Measurements from ENCODE around the gene IFT122.

Gene IFT122

DNA sequence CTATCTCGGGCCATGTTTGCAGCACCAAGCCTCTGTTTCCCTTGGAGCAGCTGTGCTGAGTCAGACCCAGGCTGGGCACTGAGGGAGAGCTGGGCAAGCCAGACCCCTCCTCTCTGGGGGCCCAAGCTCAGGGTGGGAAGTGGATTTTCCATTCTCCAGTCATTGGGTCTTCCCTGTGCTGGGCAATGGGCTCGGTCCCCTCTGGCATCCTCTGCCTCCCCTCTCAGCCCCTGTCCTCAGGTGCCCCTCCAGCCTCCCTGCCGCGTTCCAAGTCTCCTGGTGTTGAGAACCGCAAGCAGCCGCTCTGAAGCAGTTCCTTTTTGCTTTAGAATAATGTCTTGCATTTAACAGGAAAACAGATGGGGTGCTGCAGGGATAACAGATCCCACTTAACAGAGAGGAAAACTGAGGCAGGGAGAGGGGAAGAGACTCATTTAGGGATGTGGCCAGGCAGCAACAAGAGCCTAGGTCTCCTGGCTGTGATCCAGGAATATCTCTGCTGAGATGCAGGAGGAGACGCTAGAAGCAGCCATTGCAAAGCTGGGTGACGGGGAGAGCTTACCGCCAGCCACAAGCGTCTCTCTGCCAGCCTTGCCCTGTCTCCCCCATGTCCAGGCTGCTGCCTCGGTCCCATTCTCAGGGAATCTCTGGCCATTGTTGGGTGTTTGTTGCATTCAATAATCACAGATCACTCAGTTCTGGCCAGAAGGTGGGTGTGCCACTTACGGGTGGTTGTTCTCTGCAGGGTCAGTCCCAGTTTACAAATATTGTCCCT, 89.6 kb downstream of the IFT122 start:
- DNase-seq (ENCODE audit: low read depth): no peak
- TF ChIP-seq, protein P1, sequence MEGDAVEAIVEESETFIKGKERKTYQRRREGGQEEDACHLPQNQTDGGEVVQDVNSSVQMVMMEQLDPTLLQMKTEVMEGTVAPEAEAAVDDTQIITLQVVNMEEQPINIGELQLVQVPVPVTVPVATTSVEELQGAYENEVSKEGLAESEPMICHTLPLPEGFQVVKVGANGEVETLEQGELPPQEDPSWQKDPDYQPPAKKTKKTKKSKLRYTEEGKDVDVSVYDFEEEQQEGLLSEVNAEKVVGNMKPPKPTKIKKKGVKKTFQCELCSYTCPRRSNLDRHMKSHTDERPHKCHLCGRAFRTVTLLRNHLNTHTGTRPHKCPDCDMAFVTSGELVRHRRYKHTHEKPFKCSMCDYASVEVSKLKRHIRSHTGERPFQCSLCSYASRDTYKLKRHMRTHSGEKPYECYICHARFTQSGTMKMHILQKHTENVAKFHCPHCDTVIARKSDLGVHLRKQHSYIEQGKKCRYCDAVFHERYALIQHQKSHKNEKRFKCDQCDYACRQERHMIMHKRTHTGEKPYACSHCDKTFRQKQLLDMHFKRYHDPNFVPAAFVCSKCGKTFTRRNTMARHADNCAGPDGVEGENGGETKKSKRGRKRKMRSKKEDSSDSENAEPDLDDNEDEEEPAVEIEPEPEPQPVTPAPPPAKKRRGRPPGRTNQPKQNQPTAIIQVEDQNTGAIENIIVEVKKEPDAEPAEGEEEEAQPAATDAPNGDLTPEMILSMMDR (IDR thresholded peaks at IDR 0.05; ENCODE audit: insufficient read depth, low read depth, low read length, missing control alignments): no peak
- no peak overlapping the region for H3K4me3 ChIP-seq (ENCODE audit: low read length)

DNA sequence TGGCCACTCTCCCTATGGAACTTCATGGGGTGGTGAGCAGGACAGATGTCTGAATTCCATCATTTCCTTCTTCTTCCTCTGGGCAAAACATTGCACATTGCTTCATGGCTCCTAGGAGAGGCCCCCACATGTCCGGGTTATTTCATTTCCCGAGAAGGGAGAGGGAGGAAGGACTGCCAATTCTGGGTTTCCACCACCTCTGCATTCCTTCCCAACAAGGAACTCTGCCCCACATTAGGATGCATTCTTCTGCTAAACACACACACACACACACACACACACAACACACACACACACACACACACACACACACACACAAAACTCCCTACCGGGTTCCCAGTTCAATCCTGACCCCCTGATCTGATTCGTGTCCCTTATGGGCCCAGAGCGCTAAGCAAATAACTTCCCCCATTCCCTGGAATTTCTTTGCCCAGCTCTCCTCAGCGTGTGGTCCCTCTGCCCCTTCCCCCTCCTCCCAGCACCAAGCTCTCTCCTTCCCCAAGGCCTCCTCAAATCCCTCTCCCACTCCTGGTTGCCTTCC, 90.3 kb downstream of the IFT122 start:
- DNase-seq (ENCODE audit: low read depth): no peak

DNA sequence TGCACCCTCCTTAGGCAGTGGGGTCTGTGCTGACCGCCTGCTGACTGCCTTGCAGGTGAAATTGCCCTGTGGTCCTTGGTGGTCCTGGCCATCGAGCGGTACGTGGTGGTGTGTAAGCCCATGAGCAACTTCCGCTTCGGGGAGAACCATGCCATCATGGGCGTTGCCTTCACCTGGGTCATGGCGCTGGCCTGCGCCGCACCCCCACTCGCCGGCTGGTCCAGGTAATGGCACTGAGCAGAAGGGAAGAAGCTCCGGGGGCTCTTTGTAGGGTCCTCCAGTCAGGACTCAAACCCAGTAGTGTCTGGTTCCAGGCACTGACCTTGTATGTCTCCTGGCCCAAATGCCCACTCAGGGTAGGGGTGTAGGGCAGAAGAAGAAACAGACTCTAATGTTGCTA, 90.8 kb downstream of the IFT122 start:
- no peak for DNase-seq (ENCODE audit: low read depth)
- TF ChIP-seq, protein P1 (IDR thresholded peaks at IDR 0.05; ENCODE audit: insufficient read depth, low read depth, low read length, missing control alignments): no peak
- H3K4me3 ChIP-seq (ENCODE audit: low read length): no peak overlapping the region

More for the DNA sequence above, 90.3 kb downstream of the IFT122 start:
- H3K4me3 ChIP-seq (ENCODE audit: low read length): no peak overlapping the region
- TF ChIP-seq, protein P1 (IDR thresholded peaks at IDR 0.05; ENCODE audit: insufficient read depth, low read depth, low read length, missing control alignments): no peak

DNA sequence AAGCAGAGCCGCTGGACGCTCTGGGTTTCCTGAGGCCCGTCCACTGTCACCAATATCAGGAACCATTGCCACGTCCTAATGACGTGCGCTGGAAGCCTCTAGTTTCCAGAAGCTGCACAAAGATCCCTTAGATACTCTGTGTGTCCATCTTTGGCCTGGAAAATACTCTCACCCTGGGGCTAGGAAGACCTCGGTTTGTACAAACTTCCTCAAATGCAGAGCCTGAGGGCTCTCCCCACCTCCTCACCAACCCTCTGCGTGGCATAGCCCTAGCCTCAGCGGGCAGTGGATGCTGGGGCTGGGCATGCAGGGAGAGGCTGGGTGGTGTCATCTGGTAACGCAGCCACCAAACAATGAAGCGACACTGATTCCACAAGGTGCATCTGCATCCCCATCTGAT, 91.7 kb downstream of the IFT122 start:
- TF ChIP-seq, protein P1 (IDR thresholded peaks at IDR 0.05; ENCODE audit: insufficient read depth, low read depth, low read length, missing control alignments): no peak
- no peak for DNase-seq (ENCODE audit: low read depth)

DNA sequence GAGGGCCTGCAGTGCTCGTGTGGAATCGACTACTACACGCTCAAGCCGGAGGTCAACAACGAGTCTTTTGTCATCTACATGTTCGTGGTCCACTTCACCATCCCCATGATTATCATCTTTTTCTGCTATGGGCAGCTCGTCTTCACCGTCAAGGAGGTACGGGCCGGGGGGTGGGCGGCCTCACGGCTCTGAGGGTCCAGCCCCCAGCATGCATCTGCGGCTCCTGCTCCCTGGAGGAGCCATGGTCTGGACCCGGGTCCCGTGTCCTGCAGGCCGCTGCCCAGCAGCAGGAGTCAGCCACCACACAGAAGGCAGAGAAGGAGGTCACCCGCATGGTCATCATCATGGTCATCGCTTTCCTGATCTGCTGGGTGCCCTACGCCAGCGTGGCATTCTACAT, 92.2 kb downstream of the IFT122 start:
- no peak for DNase-seq (ENCODE audit: low read depth)
- TF ChIP-seq, protein P1 (IDR thresholded peaks at IDR 0.05; ENCODE audit: insufficient read depth, low read depth, low read length, missing control alignments): no peak
- H3K4me3 ChIP-seq (ENCODE audit: low read length): no peak overlapping the region

More for the DNA sequence above, 91.7 kb downstream of the IFT122 start:
- no peak overlapping the region for H3K4me3 ChIP-seq (ENCODE audit: low read length)

DNA sequence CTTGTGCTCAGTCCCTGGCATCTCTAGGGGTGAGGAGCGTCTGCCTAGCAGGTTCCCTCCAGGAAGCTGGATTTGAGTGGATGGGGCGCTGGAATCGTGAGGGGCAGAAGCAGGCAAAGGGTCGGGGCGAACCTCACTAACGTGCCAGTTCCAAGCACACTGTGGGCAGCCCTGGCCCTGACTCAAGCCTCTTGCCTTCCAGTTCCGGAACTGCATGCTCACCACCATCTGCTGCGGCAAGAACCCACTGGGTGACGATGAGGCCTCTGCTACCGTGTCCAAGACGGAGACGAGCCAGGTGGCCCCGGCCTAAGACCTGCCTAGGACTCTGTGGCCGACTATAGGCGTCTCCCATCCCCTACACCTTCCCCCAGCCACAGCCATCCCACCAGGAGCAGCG, 93.4 kb downstream of the IFT122 start:
- TF ChIP-seq, protein P1 (IDR thresholded peaks at IDR 0.05; ENCODE audit: insufficient read depth, low read depth, low read length, missing control alignments): no peak
- DNase-seq (ENCODE audit: low read depth): no peak
- no peak overlapping the region for H3K4me3 ChIP-seq (ENCODE audit: low read length)

All from epithelial cell of esophagus (primary cell).